HG02588 (cell line): ENCODE measurements around the gene OR1J2.
"Not testable (repeated sequence)": the region's sequence is repeated elsewhere in the genome, so short reads cannot be mapped to it uniquely, and the experiment has no call there.

Experiments used
- ATAC-seq: cut with Tn5 transposase; IDR thresholded peaks from one replicate; pipeline ENCODE4 v1.9.1; 2021; ENCODE audit warnings: mild to moderate bottlenecking, moderate library complexity; ENCODE audit not compliant: unreplicated experiment

The OR1J2 gene, protein sequence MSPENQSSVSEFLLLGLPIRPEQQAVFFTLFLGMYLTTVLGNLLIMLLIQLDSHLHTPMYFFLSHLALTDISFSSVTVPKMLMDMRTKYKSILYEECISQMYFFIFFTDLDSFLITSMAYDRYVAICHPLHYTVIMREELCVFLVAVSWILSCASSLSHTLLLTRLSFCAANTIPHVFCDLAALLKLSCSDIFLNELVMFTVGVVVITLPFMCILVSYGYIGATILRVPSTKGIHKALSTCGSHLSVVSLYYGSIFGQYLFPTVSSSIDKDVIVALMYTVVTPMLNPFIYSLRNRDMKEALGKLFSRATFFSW

DNA sequence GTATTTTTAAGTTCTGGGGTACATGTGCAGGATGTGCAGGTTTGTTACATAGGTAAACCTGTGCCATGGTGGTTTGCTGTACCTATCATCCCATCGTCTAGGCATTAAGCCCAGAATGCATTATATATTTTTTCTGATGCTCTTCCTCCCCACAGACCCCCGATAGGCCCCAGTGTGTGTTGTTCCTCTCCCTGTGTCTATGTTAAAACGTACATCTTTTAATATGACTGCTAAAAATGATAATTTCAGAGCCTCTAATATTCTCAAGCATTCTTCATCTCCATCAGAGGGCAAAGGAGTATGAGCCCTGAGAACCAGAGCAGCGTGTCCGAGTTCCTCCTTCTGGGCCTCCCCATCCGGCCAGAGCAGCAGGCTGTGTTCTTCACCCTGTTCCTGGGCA is at the start of gene OR1J2:
TSS of gene OR1J2 (plus strand) at position 301 of the 400 bp plus-strand sequence. CDS start at position 301, 0 bp downstream.
- no peak for ATAC-seq

DNA sequence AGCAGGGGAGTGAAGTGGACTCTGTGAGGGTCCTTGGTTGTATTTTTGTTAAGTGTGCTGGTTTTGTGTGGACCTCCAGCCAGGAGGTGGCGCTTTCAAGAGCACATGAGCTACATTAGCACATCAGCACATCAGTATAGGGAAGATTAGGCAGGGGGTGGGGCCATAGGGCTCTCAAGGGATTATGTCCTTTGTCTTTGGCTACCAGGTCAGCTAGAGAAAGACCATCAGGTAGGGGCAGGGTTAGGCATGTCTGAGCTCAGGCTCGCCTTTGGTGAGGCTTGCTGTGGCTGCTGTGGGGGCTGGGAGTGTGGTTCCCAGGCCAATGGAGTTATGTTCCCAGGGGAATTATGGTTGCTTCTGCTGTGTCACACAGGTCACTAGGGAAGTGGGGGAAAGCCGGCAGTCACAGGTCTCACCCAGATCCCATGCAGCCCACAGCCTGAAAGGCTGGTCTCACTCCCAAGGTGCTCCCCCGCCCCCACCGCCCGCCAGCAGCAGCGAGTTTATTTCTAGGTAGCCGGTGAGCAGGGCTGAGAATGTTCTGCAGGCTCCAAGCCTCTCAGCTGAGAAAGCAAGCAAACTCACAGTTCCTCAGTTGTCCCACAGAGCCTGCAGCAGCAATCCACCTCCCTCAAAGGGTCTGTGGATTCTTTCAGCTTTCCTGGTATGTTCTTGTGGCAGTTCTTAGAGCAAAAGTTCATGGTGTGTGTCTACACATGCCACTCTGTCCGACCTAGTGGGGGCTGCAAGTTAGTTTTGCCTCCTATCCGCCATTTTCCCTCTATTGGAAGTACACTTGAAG is 46.6 kb upstream of the OR1J2 start:
- peak; percentile 51 for ATAC-seq

DNA sequence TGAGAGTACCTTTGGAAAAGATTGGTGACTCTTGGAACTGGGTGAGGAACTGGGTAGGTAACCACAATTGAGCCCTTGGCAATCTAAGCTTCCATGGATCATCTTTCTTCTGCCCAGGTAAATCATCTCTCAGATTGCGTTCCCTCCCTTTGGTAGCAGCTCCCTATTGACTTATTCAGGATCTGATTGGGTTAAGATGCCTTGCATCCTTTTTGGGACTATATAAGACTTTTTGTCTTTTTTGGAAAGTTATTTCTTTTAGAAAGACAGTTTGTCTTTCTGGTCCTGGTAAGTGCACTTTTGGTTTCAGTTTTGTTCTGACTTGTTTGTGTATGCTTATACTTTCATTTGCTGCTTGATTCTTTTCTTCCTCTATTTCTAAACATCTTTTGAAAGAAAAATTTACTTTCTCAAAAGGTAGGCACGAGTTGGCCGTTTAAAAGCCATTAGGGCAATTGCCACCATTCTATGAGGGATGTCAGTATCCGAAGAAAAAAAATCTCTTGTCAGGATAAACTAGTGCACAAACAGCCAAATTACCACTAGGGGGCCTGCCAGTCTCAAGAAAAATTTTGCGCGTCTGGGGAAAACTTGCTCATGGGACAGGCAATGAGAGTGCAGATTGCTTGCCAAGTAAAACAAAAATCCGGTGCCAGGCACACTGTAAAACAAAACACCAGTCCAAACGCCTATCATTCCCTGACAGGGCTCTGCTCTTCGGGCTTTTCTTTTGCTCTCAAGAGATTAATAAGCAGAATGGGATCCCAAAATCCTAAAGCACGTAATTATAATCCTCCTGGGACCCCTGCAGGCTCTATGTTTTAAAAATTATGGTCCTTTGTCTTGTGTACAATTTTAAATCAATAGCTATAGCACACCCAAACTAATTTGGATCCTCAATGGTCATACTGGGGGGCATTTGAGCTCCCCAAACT is 45.7 kb upstream of the OR1J2 start:
- peak; percentile 77 for ATAC-seq

DNA sequence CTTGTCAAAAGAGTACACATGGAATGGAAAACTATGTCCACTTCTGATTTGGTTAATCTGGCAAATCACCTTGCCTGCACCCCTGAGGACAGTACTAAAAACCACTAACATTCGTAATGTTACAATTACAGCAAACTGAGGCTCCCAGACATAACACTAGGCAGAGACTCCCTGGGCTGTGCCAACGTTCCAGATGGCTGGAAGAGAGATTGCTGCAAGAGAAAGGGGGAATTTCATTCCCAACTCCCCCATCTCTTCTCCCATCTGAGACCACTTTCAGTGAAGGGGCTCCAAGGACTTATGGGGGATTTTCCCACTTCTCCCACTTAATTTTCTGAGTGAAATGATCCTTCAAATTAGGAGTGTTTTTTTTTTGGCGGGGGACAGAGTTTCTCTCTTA is 44.1 kb upstream of the OR1J2 start:
- no peak for ATAC-seq

DNA sequence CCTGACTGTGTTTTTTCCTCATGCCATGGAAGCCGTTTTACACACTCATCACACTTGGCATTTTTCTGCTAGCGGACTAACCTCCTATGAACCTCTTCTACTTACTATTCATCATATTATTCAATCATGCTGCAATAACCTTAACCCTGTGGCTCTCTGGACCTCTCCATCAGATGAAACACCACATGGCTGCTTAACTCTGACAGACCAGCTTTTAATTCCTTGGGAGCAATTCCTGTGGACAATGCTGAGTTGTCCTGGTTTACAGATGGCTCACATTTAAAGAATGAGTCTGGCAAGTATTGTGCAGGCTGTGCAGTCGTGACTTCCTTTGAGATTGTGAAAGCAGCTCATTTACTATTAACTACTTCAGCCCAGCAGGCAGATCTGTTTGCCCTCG is 41.9 kb upstream of the OR1J2 start:
- ATAC-seq, result no peak

DNA sequence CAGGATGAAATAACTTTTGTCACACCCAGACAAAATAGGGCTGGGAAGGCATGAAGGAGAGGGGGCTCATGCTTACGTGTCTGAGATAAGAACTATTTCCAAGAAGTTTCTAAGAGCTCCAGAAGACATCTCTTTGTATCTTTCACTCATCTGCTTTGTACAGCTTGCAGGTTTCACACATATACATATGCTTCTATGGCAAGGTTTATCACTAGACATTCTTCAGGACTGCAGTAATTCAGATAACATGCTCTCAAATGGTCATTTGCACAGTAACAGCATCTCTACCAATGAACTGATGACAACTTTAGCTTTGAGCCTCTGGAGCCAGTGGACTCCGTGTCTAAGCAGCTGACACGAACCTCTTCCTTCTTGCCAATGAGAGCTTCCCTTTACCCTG is 36.0 kb upstream of the OR1J2 start:
- no peak for ATAC-seq

DNA sequence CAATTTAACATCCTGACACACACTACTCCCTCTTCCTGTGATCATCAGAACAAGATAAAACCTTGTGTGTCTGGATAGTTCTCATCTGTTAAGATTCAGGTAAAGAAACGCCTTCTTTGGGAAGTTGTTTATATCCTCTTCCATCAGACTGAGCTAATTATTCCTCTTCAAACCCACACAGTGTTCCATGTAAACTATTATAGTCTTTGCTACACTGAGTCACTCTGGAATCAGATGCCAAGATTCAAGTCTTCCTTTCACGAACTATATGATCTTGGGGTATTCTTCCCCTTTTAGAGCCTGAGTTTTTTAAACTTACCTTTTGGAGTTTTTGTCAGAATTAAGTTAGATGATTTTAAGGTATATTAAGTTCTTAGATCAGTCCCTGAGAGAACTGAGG is 34.9 kb upstream of the OR1J2 start:
- no peak for ATAC-seq

DNA sequence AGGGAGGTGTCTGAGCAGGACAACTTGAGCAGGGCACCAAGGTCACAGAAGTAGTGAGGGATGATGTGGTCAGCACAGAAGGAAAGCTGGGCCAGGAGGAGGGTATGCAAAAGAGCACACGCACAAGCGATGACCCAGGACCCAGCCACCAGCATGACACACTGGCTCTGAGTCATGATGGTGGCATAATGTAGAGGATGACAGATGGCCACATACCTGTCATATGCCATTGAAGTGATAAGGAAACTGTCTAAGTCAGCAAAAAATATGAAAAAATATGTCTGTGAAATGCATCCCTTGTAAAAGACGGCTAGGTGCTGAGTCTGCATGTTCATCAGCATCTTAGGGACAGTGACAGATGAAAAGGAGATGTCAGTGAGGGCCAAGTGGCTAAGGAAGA is 33.3 kb upstream of the OR1J2 start:
- ATAC-seq, result no peak

DNA sequence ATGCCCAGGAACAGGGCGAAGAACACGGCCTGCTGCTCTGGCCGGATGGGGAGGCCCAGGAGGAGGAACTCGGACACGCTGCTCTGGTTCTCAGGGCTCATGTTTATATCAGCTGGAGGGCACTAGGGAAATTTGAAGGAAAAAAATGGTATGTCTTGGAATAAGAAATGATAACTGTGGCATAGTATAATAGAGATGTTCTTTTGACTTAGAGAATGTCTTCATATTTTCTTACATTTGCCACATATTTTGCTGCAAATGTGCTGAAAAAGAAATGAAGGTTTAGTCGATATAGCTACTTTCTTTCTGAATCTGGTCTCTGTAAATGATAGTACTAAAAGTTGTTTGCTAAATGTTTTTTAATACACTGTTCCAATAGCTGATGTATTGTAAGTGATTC is 32.8 kb upstream of the OR1J2 start, which contains the start of gene OR1J1:
TSS of gene OR1J1 (minus strand) at position 101 of the 400 bp plus-strand sequence. CDS start at position 101, 0 bp downstream.
- no peak for ATAC-seq

DNA sequence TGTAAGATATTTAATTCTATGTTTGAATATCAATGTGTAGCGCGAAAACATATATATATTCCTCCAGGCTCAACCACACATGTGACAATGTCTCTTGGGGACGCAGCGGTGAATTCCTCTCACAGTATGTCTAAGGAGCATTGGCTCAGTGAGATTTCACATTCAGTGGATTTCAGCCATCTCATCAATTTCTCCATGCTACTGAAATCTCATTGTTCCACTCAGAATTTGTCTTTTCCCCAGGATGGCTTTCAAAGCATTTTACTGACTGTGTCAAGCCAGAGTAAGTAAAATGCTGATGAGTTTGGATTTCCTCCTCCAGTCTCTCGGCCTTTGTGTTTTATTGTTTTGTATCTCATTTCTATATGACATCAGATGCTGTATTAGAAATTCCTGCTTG is 31.5 kb upstream of the OR1J2 start:
- no peak for ATAC-seq

DNA sequence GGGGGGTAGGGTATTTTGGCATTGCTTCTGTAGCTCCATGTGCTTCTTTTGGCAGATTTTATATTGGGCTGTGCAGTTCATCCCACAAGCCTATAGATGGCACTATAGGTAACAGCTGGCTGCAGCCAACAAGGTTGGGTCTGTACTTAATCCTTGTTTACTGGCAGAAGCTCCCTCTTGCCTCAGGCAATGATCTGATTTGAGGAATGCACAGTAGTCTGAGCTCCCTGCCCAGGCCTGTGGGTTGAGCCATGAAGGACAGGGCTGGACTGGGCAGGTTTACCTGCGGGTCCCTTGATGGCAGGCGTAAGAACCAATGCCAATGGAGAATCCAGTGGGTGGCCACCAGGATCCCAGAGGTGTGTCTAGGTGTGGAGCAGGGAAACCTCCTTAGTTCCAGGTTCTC is 11.7 kb upstream of the OR1J2 start:
- ATAC-seq, result peak; percentile 72

DNA sequence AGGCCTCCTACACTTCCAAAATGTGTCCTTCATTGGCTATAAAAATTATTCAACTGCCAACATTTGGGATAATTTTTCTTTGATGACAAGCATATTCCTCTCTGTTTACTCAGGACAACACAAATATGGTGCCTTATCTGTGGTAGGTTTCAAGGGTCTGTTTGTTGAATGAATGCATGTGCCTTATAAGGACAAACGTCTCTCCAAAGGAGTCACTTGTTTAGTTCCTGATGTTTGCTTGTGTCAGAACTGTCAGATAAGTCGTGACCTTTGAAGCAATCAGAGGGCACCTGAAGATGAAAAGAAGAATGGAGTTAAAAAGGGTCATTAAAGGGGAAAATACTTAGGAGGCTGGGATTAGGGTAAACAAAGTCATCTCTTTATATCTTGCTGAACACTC is 3.6 kb upstream of the OR1J2 start:
- ATAC-seq, result no peak

DNA sequence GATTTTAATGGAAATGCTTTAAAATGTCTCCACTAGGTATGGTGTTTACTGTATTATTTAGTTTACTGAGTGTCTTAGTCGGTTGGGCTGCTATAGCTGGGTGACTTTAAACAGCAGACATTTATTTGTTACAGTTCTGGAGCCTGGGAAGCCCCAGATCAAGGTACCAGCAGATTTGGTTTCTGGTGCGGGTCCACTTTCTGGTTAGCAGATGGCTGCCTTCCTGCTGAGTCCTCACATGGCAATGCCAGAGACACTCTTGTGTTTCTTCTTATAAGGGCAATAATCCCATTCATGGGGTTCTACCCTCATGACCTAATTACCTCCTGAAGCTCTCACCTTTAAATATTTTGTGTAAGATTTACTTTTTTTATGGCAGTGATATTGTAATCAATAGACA is 7.6 kb downstream of the OR1J2 start:
- ATAC-seq, result no peak

DNA sequence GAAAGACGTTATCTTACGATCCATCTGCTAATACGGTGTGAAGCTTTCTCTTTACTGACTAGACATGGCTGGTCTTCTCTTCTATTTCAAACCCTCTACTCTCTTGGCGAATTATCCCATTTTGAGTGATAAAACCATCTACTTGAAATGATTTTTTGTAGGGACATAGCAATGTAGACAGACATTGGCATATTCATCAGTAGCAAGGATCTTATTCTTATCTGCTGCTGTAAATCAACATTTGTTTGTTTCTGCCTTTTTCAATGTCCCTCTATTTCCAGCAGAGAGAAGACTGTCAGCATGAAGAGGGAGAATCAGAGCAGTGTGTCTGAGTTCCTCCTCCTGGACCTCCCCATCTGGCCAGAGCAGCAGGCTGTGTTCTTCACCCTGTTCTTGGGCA is 8.2 kb downstream of the OR1J2 start, which contains the start of gene OR1J4:
TSS of gene OR1J4 (plus strand) at position 301 of the 400 bp plus-strand sequence. CDS start at position 301, 0 bp downstream.
- no peak for ATAC-seq

DNA sequence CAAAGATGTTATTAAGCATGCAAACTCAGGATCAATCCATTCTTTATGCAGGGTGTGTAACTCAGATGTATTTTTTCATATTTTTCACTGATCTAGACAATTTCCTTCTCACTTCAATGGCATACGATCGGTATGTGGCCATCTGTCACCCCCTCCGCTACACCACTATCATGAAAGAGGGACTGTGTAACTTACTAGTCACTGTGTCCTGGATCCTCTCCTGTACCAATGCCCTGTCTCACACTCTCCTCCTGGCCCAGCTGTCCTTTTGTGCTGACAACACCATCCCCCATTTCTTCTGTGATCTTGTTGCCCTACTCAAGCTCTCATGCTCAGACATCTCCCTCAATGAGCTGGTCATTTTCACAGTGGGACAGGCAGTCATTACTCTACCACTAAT is 8.8 kb downstream of the OR1J2 start:
- no peak for ATAC-seq

DNA sequence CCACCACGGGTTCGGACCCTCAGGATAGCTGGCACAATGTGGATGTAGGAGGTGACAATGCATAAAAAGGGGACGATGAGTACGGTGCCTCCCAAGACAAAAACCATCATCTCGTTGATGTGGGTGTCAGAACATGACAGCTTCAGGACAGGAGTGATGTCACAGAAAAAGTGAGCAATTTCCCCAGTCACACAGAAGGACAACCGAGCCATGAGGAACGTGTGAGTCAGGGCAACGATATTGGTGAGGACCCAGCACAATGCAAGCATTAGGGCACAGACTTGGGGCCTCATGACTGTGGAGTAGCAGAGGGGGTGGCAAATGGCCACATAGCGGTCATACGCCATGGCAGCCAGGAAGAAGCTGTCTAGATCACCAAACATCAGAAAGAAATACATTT is 16.0 kb downstream of the OR1J2 start:
- no peak for ATAC-seq

DNA sequence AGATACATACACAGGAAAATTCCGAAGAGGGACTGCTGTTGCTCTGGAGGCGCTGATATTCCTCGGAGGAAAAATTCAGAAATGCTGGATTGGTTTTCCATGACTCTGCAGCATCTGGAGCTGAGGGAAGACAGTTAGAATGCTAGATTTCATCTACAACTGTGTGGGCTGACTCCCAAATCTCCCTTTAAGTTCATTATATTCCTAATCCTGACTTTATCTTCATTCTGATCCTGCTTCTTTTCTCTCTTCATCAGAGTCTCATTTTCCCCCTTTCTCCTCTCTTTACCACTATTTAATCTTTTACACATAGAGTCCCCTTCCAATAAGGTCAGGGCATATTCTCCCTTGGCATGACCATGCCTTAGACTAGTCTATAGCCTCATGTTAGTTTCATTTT is 16.6 kb downstream of the OR1J2 start, which contains the start of gene OR1N1:
TSS of gene OR1N1 (minus strand) at position 101 of the 400 bp plus-strand sequence. CDS start at position 101, 0 bp downstream.
- no peak for ATAC-seq

DNA sequence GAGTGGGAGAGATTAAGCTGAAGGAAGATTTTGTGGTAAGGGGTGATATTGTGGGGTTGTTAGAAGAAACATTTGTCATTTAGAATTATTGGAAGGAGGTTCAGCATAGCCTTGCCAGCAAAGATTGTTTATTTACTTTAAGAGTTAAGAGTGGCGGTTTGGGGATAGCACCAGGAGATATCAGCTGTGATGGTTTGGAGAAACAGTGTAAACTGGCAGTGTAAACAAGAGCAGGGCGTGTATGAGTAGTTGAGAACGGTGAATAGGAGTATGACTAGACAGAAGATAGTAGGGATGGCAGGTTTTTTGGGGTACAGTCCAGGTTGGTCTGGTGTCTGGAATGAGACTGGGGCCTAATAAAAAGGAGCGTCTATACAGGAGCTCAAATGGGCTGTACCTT is 20.6 kb downstream of the OR1J2 start:
- not testable (repeated sequence) for ATAC-seq

DNA sequence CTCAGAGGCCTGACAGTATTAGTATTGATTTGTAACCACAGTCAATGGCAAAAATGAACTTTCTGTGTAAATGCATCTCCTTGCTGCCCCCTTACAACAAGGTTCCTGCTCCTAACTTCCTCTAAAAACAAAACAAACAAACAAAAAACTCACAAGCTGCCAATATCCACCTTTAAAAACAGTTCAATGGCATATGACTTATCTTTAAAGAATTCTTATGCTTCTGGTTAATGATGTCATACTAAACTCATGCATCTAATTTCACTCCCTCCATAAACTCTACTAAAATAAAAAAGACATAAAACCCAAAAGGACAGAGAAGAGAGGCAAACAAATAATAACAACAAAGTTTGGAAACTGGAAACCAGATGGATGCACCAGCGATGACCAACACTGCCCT is 25.5 kb downstream of the OR1J2 start:
- ATAC-seq, result no peak

DNA sequence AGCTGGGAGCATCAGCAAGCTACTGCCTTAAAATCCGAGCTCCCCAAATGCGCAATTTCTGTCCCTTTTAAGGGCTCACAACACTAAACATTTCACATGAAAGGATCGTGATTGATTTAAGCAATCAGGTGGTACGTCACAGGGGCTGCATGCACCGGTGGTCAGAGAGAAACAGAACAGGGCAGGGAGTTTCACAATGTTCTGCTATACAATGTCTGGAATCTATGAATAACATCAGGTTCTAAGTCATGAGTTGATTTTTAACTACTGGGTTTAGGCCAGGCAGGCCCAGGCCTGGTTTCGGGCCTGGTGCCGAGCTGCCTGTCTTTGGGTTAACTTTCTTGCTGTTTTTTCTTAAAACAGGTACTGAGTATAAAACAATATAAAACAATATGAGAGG is 26.5 kb downstream of the OR1J2 start:
- ATAC-seq, result not testable (repeated sequence)

DNA sequence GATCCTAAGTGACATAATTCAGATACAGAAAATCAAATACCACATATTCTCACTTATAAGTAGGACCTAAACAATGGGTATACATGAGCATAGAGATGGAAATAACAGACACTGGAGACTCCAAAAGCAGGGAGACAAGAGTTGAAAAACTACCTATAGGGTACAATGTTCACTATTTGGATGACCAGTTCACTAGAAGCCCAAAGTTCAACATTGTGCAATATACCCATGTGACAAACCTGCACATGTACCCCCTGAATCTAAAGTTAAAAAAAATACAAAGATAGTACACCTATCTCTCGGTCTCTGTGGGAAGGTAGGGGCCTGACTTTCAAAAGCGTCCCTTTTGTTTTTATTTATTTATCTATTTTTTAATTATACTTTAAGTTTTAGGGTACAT is 28.2 kb downstream of the OR1J2 start:
- no peak for ATAC-seq
